Measurements from ENCODE around the gene CCDC184. TPM values are rescaled to one million over a fixed set of nuclear protein-coding genes. Genes with fewer than 3 reads are reported as not detected.

The CCDC184 gene
- polyA plus RNA-seq, 4 donors, result 0.27 to 2.1 TPM; not detected in 2

DNA sequence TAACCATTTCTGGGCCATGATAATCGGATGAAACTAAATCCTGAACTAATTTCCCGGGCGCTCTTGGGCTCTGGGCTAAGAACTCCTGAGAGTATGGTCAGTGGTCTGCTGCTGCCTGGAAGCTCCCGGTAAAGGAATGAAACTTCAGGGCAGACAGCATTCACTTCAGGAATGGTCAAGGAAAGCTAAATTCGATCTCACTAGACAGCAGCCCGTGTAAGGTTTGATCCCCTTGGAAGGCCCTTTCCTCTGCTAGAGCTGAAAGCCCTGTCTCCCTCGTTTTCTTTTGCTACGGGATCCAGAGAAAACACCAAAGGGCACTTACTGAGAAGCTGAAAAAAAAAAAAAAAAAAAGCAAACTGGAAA lies 26.8 kb upstream of the CCDC184 start:
- H3K9me3 ChIP-seq (ENCODE audit: control insufficient read depth in 2 of 2, insufficient read depth in 1 of 2, low read depth in 1 of 2, low read length in 1 of 2), result no peaks in the 10 kb centered on the region
- DNase-seq, result no peak
- 12 to 25% (median 17%) methylated on average over 8 of the region's 8 CpGs for WGBS, 3 donors
- H3K4me1 ChIP-seq (ENCODE audit: control insufficient read depth in 3 of 3, insufficient read depth in 2 of 3, low read depth in 1 of 3, low read length in 2 of 3), result peaks cover 0 to 6% (median 0%) of the 10 kb centered on the region in 3 donors
- peak overlapping the region; percentile 61 to 98 (median 85) for H3K4me3 ChIP-seq (ENCODE audit: low read depth in 1 of 3, low read length in 3 of 3)
- peaks cover 0 to 11% (median 4%) of the 10 kb centered on the region in 3 donors for H3K36me3 ChIP-seq (ENCODE audit: control insufficient read depth in 3 of 3, insufficient read depth in 2 of 3, low read depth in 1 of 3, low read length in 3 of 3)
- peak overlapping the region; percentile 74 to 96 (median 91) for H3K27ac ChIP-seq (ENCODE audit: low read depth in 1 of 3, low read length in 2 of 3)
- H3K27me3 ChIP-seq (ENCODE audit: control insufficient read depth in 3 of 3, insufficient read depth in 3 of 3, low read length in 3 of 3), result no peaks in the 10 kb centered on the region
- no peak for FAIRE-seq

DNA sequence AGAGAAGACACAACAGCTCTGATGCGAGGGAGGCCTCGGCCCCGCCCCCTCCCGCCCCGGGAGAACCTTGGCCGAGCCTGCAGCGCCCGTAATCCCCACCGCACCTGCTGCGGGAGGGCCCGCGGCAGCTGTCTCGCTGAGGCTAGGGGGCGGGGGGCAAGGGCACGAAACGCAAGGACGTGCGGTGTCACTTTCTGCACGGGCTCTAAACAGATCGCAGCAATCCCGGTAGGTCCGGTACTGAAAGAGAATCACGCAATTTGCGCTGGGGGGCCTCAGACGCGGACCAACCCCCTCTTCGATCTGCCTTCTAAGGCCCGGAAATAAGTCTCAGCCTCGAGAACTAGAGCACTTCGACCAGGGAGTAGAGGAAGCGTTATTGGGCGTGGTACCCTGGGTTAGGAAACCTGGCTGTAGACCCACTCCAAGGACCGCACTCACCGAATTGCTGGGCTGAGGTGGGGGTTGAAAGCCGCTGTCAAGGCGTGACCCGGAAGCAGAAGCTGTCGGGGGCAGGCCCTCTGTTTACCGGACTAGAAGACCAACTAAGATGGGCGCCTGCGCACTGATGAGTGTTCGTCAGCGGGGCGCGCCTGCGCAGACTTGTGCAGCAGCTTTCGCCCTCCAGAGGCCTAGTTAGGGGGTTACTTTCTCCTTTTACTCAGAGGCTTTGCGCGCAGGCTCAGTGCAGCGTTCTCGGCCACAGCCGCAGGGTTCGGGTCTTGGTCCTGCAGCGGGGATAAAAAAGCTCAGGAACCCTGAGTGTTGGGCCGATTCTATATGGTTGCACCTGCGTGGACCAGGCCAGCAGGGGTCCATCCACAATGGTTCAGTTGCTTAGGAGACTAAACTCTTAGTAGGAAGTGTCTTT lies 26.2 kb upstream of the CCDC184 start, which contains the start of gene ASB8:
Gene ASB8 (minus strand): TSS at position 498 of the 871 bp plus-strand sequence. CDS start 4,019 bp downstream, outside the sequence.
- no peak for FAIRE-seq
- Histone ChIP-seq H3K27me3 (ENCODE audit: control insufficient read depth in 3 of 3, insufficient read depth in 3 of 3, low read length in 3 of 3) (no peaks in the 10 kb centered on the region), H3K36me3 (ENCODE audit: control insufficient read depth in 3 of 3, insufficient read depth in 2 of 3, low read depth in 1 of 3, low read length in 3 of 3) (peaks cover 0 to 7% (median 0%) of the 10 kb centered on the region in 3 donors), H3K9me3 (ENCODE audit: control insufficient read depth in 2 of 2, insufficient read depth in 1 of 2, low read depth in 1 of 2, low read length in 1 of 2) (no peaks in the 10 kb centered on the region), H3K27ac (ENCODE audit: low read depth in 1 of 3, low read length in 2 of 3) (peak within 1 kb of the TSS; percentile 80 to 96 (median 91)), H3K4me1 (ENCODE audit: control insufficient read depth in 3 of 3, insufficient read depth in 2 of 3, low read depth in 1 of 3, low read length in 2 of 3) (peaks cover 0 to 6% (median 0%) of the 10 kb centered on the region in 3 donors), H3K4me3 (ENCODE audit: low read depth in 1 of 3, low read length in 3 of 3) (peak within 1 kb of the TSS; percentile 61 to 98 (median 85))
- peak; percentile 98 to 99 for DNase-seq
- 0% methylated on average over 56 of the region's 56 CpGs for WGBS, 3 donors

DNA sequence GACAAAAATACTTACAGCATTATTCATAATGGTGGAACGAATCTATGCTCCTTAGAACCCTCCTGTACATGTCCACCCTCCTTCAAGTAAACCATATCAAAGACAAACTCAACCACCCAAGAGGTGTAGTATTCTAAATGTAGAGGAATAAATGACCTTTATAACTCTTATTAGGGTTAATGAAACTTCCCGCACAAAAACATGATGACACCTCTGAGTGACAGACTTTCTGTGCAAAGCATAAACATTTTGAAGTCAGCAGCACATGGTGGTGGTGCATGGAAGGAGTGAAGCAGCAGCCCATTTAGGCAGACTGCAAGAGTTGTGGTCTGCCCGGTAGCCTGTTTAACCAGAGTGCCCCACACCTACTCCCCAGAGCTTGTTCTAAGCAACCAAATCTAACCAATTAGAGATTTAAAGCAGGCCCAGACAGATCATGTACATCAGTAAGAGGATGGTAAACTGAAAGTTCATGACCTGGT lies 25.5 kb upstream of the CCDC184 start:
- FAIRE-seq, result no peak
- 57 to 61% (median 61%) methylated on average over 3 of the region's 3 CpGs for WGBS, 3 donors
- DNase-seq, result no peak

DNA sequence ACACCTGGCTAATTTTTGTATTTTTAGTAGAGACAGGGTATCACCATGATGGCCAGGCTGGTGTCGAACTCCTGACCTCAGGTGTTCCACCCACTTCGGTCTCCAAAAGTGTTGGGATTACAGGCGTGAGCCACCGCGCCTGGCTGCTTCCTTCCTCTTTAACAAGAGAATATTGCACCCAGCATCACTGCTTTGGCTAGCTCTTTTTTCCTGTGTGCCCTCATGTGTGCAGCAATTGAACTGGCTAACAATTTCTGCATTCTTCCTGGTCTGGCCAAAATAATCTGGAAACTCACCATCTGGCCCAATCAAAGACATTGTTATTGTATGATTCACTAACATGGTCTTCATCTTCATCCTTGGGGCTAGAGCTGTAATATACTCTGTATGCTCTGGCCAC lies 23.4 kb upstream of the CCDC184 start:
- no peak for FAIRE-seq
- no peaks in the 10 kb centered on the region for H3K27me3 ChIP-seq (ENCODE audit: control insufficient read depth in 3 of 3, insufficient read depth in 3 of 3, low read length in 3 of 3)

More for the DNA sequence above, 25.5 kb upstream of the CCDC184 start:
- Histone ChIP-seq H3K27ac (ENCODE audit: low read depth in 1 of 3, low read length in 2 of 3) (peak overlapping the region; percentile 80 to 96 (median 91)), H3K4me1 (ENCODE audit: control insufficient read depth in 3 of 3, insufficient read depth in 2 of 3, low read depth in 1 of 3, low read length in 2 of 3) (peaks cover 0 to 6% (median 0%) of the 10 kb centered on the region in 3 donors), H3K9me3 (ENCODE audit: control insufficient read depth in 2 of 2, insufficient read depth in 1 of 2, low read depth in 1 of 2, low read length in 1 of 2) (no peaks in the 10 kb centered on the region), H3K27me3 (ENCODE audit: control insufficient read depth in 3 of 3, insufficient read depth in 3 of 3, low read length in 3 of 3) (no peaks in the 10 kb centered on the region), H3K36me3 (ENCODE audit: control insufficient read depth in 3 of 3, insufficient read depth in 2 of 3, low read depth in 1 of 3, low read length in 3 of 3) (peaks cover 0 to 3% (median 0%) of the 10 kb centered on the region in 3 donors), H3K4me3 (ENCODE audit: low read depth in 1 of 3, low read length in 3 of 3) (peak overlapping the region in 2 of 3 donors; percentile 85 to 98)

DNA sequence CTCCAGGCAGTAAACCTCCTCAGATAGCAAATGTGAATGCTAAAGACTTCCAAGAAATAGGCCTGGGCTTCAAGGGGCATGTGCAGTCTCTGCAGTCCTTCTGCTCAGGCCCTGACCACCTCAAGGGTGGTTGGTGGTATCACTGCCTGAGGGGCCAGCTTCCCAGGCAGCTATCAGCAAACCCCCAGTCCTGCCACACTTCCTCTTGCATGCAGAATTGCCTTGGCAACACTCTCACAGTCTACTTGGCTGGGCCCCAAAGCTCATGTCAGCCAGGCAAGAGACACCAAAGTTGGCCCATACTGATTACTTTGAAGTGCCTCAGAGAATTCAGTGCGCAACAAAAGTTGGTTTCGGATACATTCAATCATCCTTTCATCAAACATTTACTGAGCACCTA lies 22.6 kb upstream of the CCDC184 start:
- DNase-seq (no peak), FAIRE-seq (no peak)
- H3K27me3 ChIP-seq (ENCODE audit: control insufficient read depth in 3 of 3, insufficient read depth in 3 of 3, low read length in 3 of 3), result no peaks in the 10 kb centered on the region
- no peak overlapping the region for H3K4me3 ChIP-seq (ENCODE audit: low read depth in 1 of 3, low read length in 3 of 3)
- peaks cover 0 to 6% (median 0%) of the 10 kb centered on the region in 3 donors for H3K4me1 ChIP-seq (ENCODE audit: control insufficient read depth in 3 of 3, insufficient read depth in 2 of 3, low read depth in 1 of 3, low read length in 2 of 3)
- H3K27ac ChIP-seq (ENCODE audit: low read depth in 1 of 3, low read length in 2 of 3), result no peak overlapping the region
- WGBS, 3 donors, result 80 to 92% (median 81%) methylated on average over 2 of the region's 2 CpGs
- H3K9me3 ChIP-seq (ENCODE audit: control insufficient read depth in 2 of 2, insufficient read depth in 1 of 2, low read depth in 1 of 2, low read length in 1 of 2), result peaks cover 0 to under 1% of the 10 kb centered on the region in 2 donors
- peaks cover 0 to under 1% (median 0%) of the 10 kb centered on the region in 3 donors for H3K36me3 ChIP-seq (ENCODE audit: control insufficient read depth in 3 of 3, insufficient read depth in 2 of 3, low read depth in 1 of 3, low read length in 3 of 3)

More for the DNA sequence above, 23.4 kb upstream of the CCDC184 start:
- Histone ChIP-seq H3K9me3 (ENCODE audit: control insufficient read depth in 2 of 2, insufficient read depth in 1 of 2, low read depth in 1 of 2, low read length in 1 of 2) (no peaks in the 10 kb centered on the region), H3K27ac (ENCODE audit: low read depth in 1 of 3, low read length in 2 of 3) (no peak overlapping the region), H3K4me1 (ENCODE audit: control insufficient read depth in 3 of 3, insufficient read depth in 2 of 3, low read depth in 1 of 3, low read length in 2 of 3) (peaks cover 0 to 6% (median 0%) of the 10 kb centered on the region in 3 donors), H3K36me3 (ENCODE audit: control insufficient read depth in 3 of 3, insufficient read depth in 2 of 3, low read depth in 1 of 3, low read length in 3 of 3) (peaks cover 0 to 3% (median 0%) of the 10 kb centered on the region in 3 donors), H3K4me3 (ENCODE audit: low read depth in 1 of 3, low read length in 3 of 3) (no peak overlapping the region)
- no peak for DNase-seq
- WGBS, 3 donors, result 85 to 93% (median 88%) methylated on average over 5 of the region's 5 CpGs

DNA sequence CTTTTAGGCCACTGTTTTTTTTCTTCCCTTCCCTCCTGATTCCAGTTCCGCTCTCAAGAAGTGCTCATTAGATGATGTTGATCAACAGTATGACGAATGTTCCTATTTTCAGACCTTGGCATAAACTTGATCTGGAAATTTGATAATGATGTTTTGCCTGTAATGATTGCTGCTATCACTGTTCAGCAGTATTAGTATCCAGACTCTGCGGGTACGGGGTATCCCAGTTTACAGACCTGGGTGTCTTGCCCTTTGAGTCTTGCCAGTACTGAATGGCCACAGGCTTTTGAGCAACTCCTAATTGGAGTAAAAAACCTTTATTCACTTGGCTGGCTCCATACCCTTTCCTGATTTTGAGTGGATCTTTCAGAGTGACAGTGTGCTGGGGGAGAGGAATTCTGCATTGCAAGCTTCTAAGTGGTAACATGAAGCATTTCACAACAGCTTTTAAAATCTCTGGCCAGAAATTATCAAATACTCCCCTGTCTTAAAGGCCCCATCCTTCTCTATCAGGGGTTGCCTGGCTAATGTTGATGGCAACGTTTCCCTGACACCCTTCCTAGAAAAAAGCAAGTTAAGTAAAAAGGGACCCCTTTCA lies 20.2 kb upstream of the CCDC184 start:
- WGBS, 3 donors, result 58 to 76% (median 59%) methylated on average over 5 of the region's 5 CpGs
- Histone ChIP-seq H3K4me1 (ENCODE audit: control insufficient read depth in 3 of 3, insufficient read depth in 2 of 3, low read depth in 1 of 3, low read length in 2 of 3) (no peaks in the 10 kb centered on the region), H3K4me3 (ENCODE audit: low read depth in 1 of 3, low read length in 3 of 3) (no peak overlapping the region), H3K27ac (ENCODE audit: low read depth in 1 of 3, low read length in 2 of 3) (no peak overlapping the region), H3K27me3 (ENCODE audit: control insufficient read depth in 3 of 3, insufficient read depth in 3 of 3, low read length in 3 of 3) (no peaks in the 10 kb centered on the region), H3K36me3 (ENCODE audit: control insufficient read depth in 3 of 3, insufficient read depth in 2 of 3, low read depth in 1 of 3, low read length in 3 of 3) (no peaks in the 10 kb centered on the region), H3K9me3 (ENCODE audit: control insufficient read depth in 2 of 2, insufficient read depth in 1 of 2, low read depth in 1 of 2, low read length in 1 of 2) (peaks cover 0 to 3% of the 10 kb centered on the region in 2 donors)
- no peak for FAIRE-seq
- DNase-seq, result no peak

DNA sequence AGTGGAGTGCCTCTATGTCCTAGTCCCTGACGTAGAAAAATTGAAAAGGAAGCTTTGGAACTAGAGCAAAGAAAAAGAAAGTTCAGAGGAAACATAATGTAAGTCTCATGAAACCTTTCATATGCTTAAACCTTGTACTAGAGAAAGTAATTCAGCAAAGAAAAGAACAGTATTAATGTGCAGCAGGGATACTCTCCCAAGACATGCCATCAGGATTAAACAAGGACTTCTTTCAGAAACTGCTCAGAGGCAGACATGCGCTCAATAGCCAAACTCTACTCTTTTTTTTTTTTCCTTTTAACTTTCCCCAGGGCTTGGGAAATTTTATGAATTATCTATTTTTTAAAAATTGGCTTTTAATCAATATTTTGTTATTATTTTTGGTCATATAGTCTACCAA lies 19.0 kb upstream of the CCDC184 start:
- H3K36me3 ChIP-seq (ENCODE audit: control insufficient read depth in 3 of 3, insufficient read depth in 2 of 3, low read depth in 1 of 3, low read length in 3 of 3), result no peaks in the 10 kb centered on the region
- DNase-seq (no peak), FAIRE-seq (no peak)
- no peaks in the 10 kb centered on the region for H3K27me3 ChIP-seq (ENCODE audit: control insufficient read depth in 3 of 3, insufficient read depth in 3 of 3, low read length in 3 of 3)
- no peak overlapping the region for H3K4me3 ChIP-seq (ENCODE audit: low read depth in 1 of 3, low read length in 3 of 3)
- H3K9me3 ChIP-seq (ENCODE audit: control insufficient read depth in 2 of 2, insufficient read depth in 1 of 2, low read depth in 1 of 2, low read length in 1 of 2), result peaks cover 0 to 3% of the 10 kb centered on the region in 2 donors
- 80 to 86% (median 83%) methylated on average over 2 of the region's 2 CpGs for WGBS, 3 donors
- no peaks in the 10 kb centered on the region for H3K4me1 ChIP-seq (ENCODE audit: control insufficient read depth in 3 of 3, insufficient read depth in 2 of 3, low read depth in 1 of 3, low read length in 2 of 3)
- H3K27ac ChIP-seq (ENCODE audit: low read depth in 1 of 3, low read length in 2 of 3), result no peak overlapping the region

All from small intestine (tissue), 7 donors.